HepG2 (cell line): ENCODE data around the gene GALNT9.

ENCODE experiments used
- CTCF ChIP-seq: sonication (generic); formaldehyde crosslinking; IDR thresholded peaks from 2 replicates; pipeline ENCODE4 v1.5.0; 2020; ENCODE audit warnings: mild to moderate bottlenecking, missing genetic modification reagents, moderate library complexity
- FIP1L1 ChIP-seq: fragments of 200-400 bp; formaldehyde crosslinking; IDR thresholded peaks from 2 replicates; pipeline ENCODE4 v1.6.1; 2018; ENCODE audit warnings: low read depth, mild to moderate bottlenecking, low read length, moderate library complexity, borderline replicate concordance; ENCODE audit not compliant: insufficient read depth
- FOXM1 ChIP-seq: sonication (generic); formaldehyde crosslinking; IDR thresholded peaks from 2 replicates; pipeline ENCODE4 v1.5.0; 2020; ENCODE audit warnings: missing genetic modification reagents
- GABPA ChIP-seq, 2 experiments: IDR thresholded peaks; 2 replicates each; pipeline ENCODE4 v1.6.1; 2011 to 2016; ENCODE audit warnings: low read depth in 2 of 2, low read length in 1 of 2, missing biosample characterization in 1 of 2, missing genetic modification characterization in 1 of 2
- RBM39 ChIP-seq: fragments of 200-400 bp; formaldehyde crosslinking; IDR thresholded peaks from one replicate; pipeline ENCODE4 v1.6.1; 2018; ENCODE audit warnings: antibody characterized with exemption, mild to moderate bottlenecking, low read depth, low read length; ENCODE audit not compliant: poor library complexity, severe bottlenecking
- RERE ChIP-seq: IDR thresholded peaks from 2 replicates; pipeline ENCODE4 v1.6.1; 2016; ENCODE audit warnings: low read depth, missing genetic modification reagents, missing compliant biosample characterization
- TCF7L2 ChIP-seq: IDR thresholded peaks from 2 replicates; pipeline ENCODE4 v1.6.1; 2011; ENCODE audit warnings: mild to moderate bottlenecking, low read depth, low read length, moderate library complexity
- THAP7 ChIP-seq: sonication (generic); formaldehyde crosslinking; IDR thresholded peaks from 2 replicates; pipeline ENCODE4 v1.8.1; 2023; ENCODE audit warnings: mild to moderate bottlenecking, missing genetic modification reagents
- ZNF17 ChIP-seq: sonication (generic); formaldehyde crosslinking; IDR thresholded peaks from 2 replicates; pipeline ENCODE4 v1.5.0; 2020; ENCODE audit warnings: mild to moderate bottlenecking, missing genetic modification reagents
- ZNF224 ChIP-seq: sonication (generic); formaldehyde crosslinking; IDR thresholded peaks from 2 replicates; pipeline ENCODE4 v1.5.0; 2020; ENCODE audit warnings: mild to moderate bottlenecking, missing genetic modification reagents
- TF ChIP-seq, protein P1 (sequence below): sonication (generic); IDR thresholded peaks from 2 replicates; pipeline ENCODE4 v1.6.1; 2016; ENCODE audit warnings: low read depth, borderline replicate concordance

- TF ChIP-seq RBM39 (no peak), FIP1L1 (no peak), THAP7 (no peak), CTCF (no peak), TCF7L2 (no peak), ZNF17 (no peak), RERE (no peak), FOXM1 (CRISPR knock-in tag) (no peak), GABPA (IDR thresholded peaks at IDR 0.05; ENCODE audit: low read depth, low read length) (no peak), GABPA (CRISPR knock-in tag; IDR thresholded peaks at IDR 0.05; ENCODE audit: low read depth) (no peak), ZNF224 (CRISPR knock-in tag) (no peak)
- TF ChIP-seq, protein P1, sequence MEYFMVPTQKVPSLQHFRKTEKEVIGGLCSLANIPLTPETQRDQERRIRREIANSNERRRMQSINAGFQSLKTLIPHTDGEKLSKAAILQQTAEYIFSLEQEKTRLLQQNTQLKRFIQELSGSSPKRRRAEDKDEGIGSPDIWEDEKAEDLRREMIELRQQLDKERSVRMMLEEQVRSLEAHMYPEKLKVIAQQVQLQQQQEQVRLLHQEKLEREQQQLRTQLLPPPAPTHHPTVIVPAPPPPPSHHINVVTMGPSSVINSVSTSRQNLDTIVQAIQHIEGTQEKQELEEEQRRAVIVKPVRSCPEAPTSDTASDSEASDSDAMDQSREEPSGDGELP: no peak
These were observed 156.8 kb downstream of the GALNT9 start for GRCh38 chr12:132172619-132173018.
